ENCODE measurements around the gene EDIL3. TPM values are rescaled to one million over a fixed set of nuclear protein-coding genes. Genes with fewer than 3 reads are reported as not detected.

EDIL3 gene
- total and polyA plus RNA-seq, 9 donors = 7.6 to 18.3 (median 11.6) TPM

DNA sequence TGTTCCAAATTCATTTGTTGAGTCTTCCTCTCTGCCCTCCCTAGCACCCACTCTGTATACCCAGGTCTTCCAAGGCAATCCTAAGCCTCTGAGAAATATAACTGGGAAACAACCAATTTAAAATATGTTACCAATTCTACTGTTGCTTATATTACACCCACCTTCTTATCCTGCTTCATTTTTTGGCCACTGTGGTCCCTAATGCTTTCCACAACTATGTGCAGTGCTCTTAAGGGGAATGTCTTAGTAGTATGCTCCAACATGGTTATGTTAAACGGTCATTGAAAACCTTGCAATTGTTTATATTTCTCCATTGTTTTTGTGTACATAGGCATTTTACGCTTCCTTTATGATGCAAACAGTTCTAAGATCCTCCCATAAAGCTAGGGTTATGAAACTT, 390.9 kb downstream of the EDIL3 start:
- WGBS (ENCODE audit: insufficient coverage) = no CpG with 5 or more reads among the region's 2 CpGs
- H3K4me1 ChIP-seq (ENCODE audit: control insufficient read depth, insufficient read depth, low read length) = no peaks in the 10 kb centered on the region
- no peak for DNase-seq
- H3K27ac ChIP-seq (ENCODE audit: low read length) = no peak overlapping the region
- no peak overlapping the region for H3K4me3 ChIP-seq (ENCODE audit: low read length)
- no peaks in the 10 kb centered on the region for H3K27me3 ChIP-seq (ENCODE audit: control insufficient read depth, insufficient read depth, low read length)
- H3K9me3 ChIP-seq (replicated peaks; ENCODE audit: control insufficient read depth, low read depth, low read length) = no peaks in the 10 kb centered on the region
- H3K36me3 ChIP-seq (ENCODE audit: control insufficient read depth, insufficient read depth, low read length) = no peaks in the 10 kb centered on the region

DNA sequence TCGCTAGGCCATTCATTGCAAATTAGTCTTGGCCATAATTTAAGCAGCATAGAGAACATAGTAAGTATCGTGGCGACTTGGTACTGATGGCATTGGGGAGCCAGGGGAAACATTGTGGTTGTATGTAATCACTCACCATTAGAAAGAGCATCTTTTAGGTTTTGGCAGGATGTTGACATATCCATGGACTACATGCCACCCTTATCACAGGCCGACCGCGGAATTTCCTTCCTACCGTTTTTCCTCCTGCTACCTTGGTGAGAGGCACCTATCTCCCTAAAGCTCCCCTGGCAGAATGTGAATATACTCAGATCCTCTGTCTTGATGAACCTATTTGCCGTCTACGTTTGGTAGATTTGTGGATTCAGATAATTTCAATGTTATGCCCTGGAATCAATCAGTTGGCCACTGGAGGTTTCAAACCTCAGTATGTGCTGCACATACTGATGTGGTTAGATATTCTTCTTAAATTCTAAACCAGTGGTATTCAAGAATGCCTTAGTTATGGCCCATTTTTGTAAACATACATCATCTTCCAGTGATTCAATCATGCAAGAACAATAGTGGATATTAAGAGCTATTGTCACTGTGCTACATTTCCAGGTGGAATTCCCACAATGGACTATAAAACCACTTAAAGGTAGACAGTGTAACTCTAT, 393.0 kb downstream of the EDIL3 start:
- no peaks in the 10 kb centered on the region for H3K9me3 ChIP-seq (replicated peaks; ENCODE audit: control insufficient read depth, low read depth, low read length)
- H3K27ac ChIP-seq (ENCODE audit: low read length) = no peak overlapping the region
- DNase-seq = no peak
- H3K36me3 ChIP-seq (ENCODE audit: control insufficient read depth, insufficient read depth, low read length) = no peaks in the 10 kb centered on the region
- H3K27me3 ChIP-seq (ENCODE audit: control insufficient read depth, insufficient read depth, low read length) = no peaks in the 10 kb centered on the region
- 100% methylated on average over 2 of the region's 9 CpGs for WGBS (ENCODE audit: insufficient coverage)
- H3K4me3 ChIP-seq (ENCODE audit: low read length) = no peak overlapping the region
- no peaks in the 10 kb centered on the region for H3K4me1 ChIP-seq (ENCODE audit: control insufficient read depth, insufficient read depth, low read length)

DNA sequence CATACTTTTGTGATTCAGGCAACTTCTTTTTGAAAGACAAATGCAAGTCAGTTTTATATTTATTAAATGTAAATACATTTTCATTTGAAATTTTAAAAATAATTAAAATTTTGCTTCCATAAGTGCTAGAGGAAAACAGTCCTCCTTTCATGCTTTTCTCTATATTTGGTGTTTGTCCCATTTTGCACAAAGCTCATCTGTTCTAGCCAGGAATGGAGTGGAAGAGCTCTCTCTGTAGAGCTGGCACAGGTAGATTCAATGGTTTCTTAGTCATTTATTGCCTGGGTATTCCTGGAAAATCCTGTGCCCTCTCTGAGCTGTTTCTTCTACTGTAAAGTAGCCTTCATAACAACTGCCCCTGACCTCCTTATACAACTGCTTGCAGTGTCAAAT, 396.4 kb downstream of the EDIL3 start:
- H3K4me3 ChIP-seq (ENCODE audit: low read length) = no peak overlapping the region
- H3K27ac ChIP-seq (ENCODE audit: low read length) = no peak overlapping the region
- no peaks in the 10 kb centered on the region for H3K9me3 ChIP-seq (replicated peaks; ENCODE audit: control insufficient read depth, low read depth, low read length)
- no peak for DNase-seq
- H3K4me1 ChIP-seq (ENCODE audit: control insufficient read depth, insufficient read depth, low read length) = no peaks in the 10 kb centered on the region
- no peaks in the 10 kb centered on the region for H3K36me3 ChIP-seq (ENCODE audit: control insufficient read depth, insufficient read depth, low read length)
- H3K27me3 ChIP-seq (ENCODE audit: control insufficient read depth, insufficient read depth, low read length) = no peaks in the 10 kb centered on the region

DNA sequence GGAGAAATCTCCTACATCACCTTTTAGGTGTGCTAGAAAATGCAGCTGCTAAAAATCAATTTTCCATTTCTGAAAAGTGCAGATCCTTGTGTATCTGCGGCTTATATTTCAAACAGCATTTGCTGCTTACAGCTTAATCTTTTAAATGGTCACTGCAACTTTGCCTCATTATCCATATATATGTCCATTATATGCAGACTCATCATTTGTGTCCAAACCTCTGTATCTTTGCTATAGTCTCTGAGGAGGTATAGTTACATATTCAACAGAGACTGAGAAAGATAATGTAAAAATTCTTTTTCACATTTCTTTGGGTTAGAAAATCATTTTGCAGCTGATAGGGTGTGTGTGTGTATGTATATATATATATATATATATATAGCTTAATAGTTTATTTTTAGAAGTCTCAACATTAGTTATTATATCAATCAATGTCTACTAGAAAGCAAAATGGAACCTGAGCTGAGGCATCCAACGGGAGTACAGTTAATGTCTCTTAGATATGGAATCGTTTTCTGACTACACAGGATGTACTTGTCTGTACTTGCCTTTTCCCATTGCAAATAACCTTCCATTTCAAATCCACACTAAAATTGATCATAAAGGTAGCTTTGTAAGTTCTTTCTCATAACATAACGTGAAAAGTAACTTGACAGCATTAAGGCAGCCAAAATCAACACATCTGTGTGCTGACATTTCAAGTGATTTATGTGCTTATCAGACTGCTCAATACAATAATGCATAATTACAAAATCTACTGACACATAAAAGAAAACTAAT, 397.0 kb downstream of the EDIL3 start:
- Histone ChIP-seq H3K36me3 (ENCODE audit: control insufficient read depth, insufficient read depth, low read length) (no peaks in the 10 kb centered on the region), H3K27ac (ENCODE audit: low read length) (no peak overlapping the region), H3K4me3 (ENCODE audit: low read length) (no peak overlapping the region), H3K27me3 (ENCODE audit: control insufficient read depth, insufficient read depth, low read length) (no peaks in the 10 kb centered on the region), H3K4me1 (ENCODE audit: control insufficient read depth, insufficient read depth, low read length) (no peaks in the 10 kb centered on the region), H3K9me3 (replicated peaks; ENCODE audit: control insufficient read depth, low read depth, low read length) (no peaks in the 10 kb centered on the region)
- DNase-seq = no peak
- no CpG with 5 or more reads among the region's 4 CpGs for WGBS (ENCODE audit: insufficient coverage)

DNA sequence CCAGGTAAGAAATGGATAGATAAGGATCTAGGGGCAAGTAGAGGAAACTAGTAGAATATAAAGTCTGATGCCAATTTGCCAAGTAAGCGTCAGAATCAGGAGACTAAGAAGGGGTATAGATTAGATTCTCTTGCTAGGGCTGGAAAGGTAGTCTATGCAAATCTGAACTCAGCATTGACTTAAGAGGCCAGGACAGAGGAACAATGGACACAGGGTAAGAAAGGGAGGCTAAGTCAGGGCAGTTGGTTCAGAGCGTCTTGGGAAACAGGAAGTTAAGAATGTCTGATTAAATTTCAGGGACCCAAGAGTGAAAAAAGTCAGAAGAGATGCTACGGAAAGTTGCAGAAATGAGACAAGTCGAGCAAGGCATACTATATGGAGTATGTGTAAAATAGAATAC, 400.8 kb downstream of the EDIL3 start:
- DNase-seq = no peak
- Histone ChIP-seq H3K36me3 (ENCODE audit: control insufficient read depth, insufficient read depth, low read length) (no peaks in the 10 kb centered on the region), H3K9me3 (replicated peaks; ENCODE audit: control insufficient read depth, low read depth, low read length) (no peaks in the 10 kb centered on the region), H3K27ac (ENCODE audit: low read length) (no peak overlapping the region), H3K27me3 (ENCODE audit: control insufficient read depth, insufficient read depth, low read length) (no peaks in the 10 kb centered on the region), H3K4me1 (ENCODE audit: control insufficient read depth, insufficient read depth, low read length) (no peaks in the 10 kb centered on the region), H3K4me3 (ENCODE audit: low read length) (no peak overlapping the region)
- WGBS (ENCODE audit: insufficient coverage) = 80% methylated on average over 3 of the region's 4 CpGs

DNA sequence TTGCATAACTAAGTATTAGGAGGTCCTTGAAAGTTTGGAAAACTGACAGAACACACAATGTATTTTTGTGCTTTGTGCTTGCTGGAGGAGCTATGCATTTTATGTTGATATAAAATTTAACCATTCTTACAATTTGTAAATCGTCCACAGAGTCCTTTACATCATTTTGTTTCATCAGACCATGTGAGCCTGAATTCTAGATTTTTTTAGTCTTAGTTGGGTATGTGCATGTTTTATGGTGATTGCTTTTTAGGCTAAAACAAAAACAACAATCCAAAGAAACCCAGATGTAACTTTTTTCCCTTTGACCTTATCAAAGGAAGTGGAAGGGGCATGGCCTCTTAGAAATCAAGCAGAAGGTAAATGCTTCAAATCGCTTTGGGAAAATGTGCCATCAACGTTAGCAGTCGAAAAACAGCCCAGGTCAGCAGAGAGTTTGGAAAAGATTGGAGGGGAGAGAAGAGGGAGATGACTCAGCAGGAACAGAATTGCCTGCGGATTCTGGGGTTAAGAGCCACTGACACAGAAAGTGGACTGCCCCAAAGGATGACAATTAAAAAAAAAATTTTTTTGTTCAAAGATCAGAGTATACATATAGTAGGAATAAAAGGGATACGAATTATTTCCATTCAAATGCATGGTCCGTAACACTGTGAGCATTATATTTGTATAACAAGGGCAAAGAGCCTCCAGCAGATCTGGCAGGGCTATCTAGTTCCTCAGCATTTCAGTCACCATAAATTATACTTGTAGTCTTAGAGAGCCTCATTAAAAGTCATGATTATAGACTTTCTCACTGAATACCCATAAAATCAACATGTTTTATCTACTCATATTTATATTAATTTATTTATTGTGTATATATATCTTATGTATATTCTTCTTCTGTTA, 410.5 kb downstream of the EDIL3 start:
- H3K27me3 ChIP-seq (ENCODE audit: control insufficient read depth, insufficient read depth, low read length) = no peaks in the 10 kb centered on the region
- WGBS (ENCODE audit: insufficient coverage) = 6% methylated on average over 3 of the region's 7 CpGs
- H3K9me3 ChIP-seq (replicated peaks; ENCODE audit: control insufficient read depth, low read depth, low read length) = no peaks in the 10 kb centered on the region
- DNase-seq = no peak
- H3K27ac ChIP-seq (ENCODE audit: low read length) = no peak overlapping the region
- H3K4me1 ChIP-seq (ENCODE audit: control insufficient read depth, insufficient read depth, low read length) = no peaks in the 10 kb centered on the region
- H3K36me3 ChIP-seq (ENCODE audit: control insufficient read depth, insufficient read depth, low read length) = no peaks in the 10 kb centered on the region
- H3K4me3 ChIP-seq (ENCODE audit: low read length) = no peak overlapping the region

DNA sequence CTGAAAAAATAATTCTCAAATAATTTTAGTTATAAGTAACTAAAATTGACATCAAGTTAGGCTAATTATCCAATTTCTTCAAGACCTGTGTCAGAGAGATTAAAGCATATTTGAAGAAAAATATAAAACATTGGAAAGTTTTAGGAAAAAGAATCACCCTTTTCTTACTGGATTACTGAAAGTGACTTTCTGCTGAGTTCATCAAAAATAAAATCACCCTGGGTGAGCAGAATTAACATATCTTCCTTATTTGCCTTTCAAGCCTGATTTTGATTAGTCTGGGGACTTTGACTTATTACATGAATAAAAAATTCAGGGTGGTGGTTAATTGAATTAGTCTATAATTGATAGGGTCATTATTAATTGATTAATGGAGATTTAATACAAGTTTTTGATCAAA, 411.8 kb downstream of the EDIL3 start:
- no peak overlapping the region for H3K4me3 ChIP-seq (ENCODE audit: low read length)
- H3K27ac ChIP-seq (ENCODE audit: low read length) = no peak overlapping the region
- H3K36me3 ChIP-seq (ENCODE audit: control insufficient read depth, insufficient read depth, low read length) = no peaks in the 10 kb centered on the region

DNA sequence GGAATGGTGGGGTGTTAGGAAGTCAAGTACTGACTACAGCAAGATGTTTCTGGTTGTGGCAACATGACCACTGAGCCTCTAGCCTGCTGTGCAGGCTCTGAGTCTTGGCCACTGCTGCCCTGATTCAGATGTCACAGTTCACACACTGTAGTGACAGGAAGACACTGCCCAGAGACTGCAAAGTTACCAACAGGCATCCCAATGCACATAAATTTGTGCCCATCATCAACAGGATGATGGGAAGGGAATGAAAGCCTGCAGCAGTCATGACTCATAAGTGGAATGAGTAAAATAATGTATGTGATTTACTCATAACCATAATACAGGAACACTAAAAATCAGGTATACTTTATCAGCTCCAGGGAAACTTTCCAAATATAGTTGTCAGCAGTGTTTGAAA, 412.4 kb downstream of the EDIL3 start:
- H3K36me3 ChIP-seq (ENCODE audit: control insufficient read depth, insufficient read depth, low read length) = no peaks in the 10 kb centered on the region
- H3K4me3 ChIP-seq (ENCODE audit: low read length) = no peak overlapping the region
- H3K27me3 ChIP-seq (ENCODE audit: control insufficient read depth, insufficient read depth, low read length) = no peaks in the 10 kb centered on the region
- no peaks in the 10 kb centered on the region for H3K4me1 ChIP-seq (ENCODE audit: control insufficient read depth, insufficient read depth, low read length)
- DNase-seq = no peak
- H3K9me3 ChIP-seq (replicated peaks; ENCODE audit: control insufficient read depth, low read depth, low read length) = no peaks in the 10 kb centered on the region
- H3K27ac ChIP-seq (ENCODE audit: low read length) = no peak overlapping the region

More for the DNA sequence above, 411.8 kb downstream of the EDIL3 start:
- H3K27me3 ChIP-seq (ENCODE audit: control insufficient read depth, insufficient read depth, low read length) = no peaks in the 10 kb centered on the region
- H3K9me3 ChIP-seq (replicated peaks; ENCODE audit: control insufficient read depth, low read depth, low read length) = no peaks in the 10 kb centered on the region
- no peaks in the 10 kb centered on the region for H3K4me1 ChIP-seq (ENCODE audit: control insufficient read depth, insufficient read depth, low read length)
- no peak for DNase-seq

DNA sequence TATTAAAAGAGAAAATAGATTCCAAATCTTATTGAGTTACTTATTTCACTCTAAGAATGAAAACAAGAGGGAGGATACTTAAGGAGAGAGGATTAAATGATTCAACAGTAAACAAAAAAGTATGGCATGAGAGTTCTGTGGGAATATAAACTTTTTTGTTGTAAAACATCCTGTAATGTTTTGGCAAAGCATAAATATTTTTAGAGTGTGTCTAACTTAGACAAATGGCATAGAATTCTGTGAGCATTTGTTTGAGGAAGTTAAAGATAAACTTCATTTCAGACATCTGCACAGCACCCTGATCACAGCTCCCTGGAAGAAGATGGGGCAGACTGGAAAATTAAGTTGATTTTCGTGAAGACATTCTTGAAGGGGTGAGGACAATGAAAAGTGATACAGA, 417.3 kb downstream of the EDIL3 start:
- no peaks in the 10 kb centered on the region for H3K4me1 ChIP-seq (ENCODE audit: control insufficient read depth, insufficient read depth, low read length)
- no peak overlapping the region for H3K4me3 ChIP-seq (ENCODE audit: low read length)
- H3K27me3 ChIP-seq (ENCODE audit: control insufficient read depth, insufficient read depth, low read length) = no peaks in the 10 kb centered on the region
- no peaks in the 10 kb centered on the region for H3K36me3 ChIP-seq (ENCODE audit: control insufficient read depth, insufficient read depth, low read length)
- H3K27ac ChIP-seq (ENCODE audit: low read length) = no peak overlapping the region
- H3K9me3 ChIP-seq (replicated peaks; ENCODE audit: control insufficient read depth, low read depth, low read length) = no peaks in the 10 kb centered on the region
- WGBS (ENCODE audit: insufficient coverage) = no CpG with 5 or more reads among the region's 1 CpG
- no peak for DNase-seq

DNA sequence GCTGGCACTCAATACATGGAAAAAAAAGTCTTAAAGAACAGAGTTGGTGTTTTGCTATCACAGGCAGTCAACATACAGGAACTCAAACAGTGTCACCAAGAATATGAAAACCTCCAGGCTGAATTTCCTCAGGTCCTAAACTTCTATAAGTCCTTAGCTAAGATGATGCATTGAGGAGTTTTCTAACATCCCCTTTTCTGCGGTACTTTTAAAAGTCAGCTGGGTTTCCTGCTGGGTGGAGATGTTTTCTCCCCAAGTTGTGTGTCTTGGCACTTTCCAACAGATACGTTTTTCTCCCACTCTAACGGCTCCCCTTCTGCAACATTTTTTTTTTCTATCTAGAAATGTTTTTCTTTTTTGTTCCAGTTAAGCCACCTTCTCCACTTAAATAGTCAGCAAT, 419.2 kb downstream of the EDIL3 start:
- 50% methylated on average over 2 of the region's 3 CpGs for WGBS (ENCODE audit: insufficient coverage)
- H3K9me3 ChIP-seq (replicated peaks; ENCODE audit: control insufficient read depth, low read depth, low read length) = no peaks in the 10 kb centered on the region
- H3K36me3 ChIP-seq (ENCODE audit: control insufficient read depth, insufficient read depth, low read length) = no peaks in the 10 kb centered on the region
- DNase-seq = no peak
- no peaks in the 10 kb centered on the region for H3K27me3 ChIP-seq (ENCODE audit: control insufficient read depth, insufficient read depth, low read length)
- no peak overlapping the region for H3K4me3 ChIP-seq (ENCODE audit: low read length)
- no peaks in the 10 kb centered on the region for H3K4me1 ChIP-seq (ENCODE audit: control insufficient read depth, insufficient read depth, low read length)
- H3K27ac ChIP-seq (ENCODE audit: low read length) = no peak overlapping the region
